ENCODE results near the gene FAM210B. TPM values are rescaled to one million over a fixed set of nuclear protein-coding genes. Genes with fewer than 3 reads are reported as not detected.

The FAM210B gene
- total and polyA plus RNA-seq, 2 experiments from 2014 or later, result 15.4 to 16.2 TPM

GRCh38 chr20:56316483-56316882, 42.3 kb upstream of the FAM210B start (continued):
- no peak for TF ChIP-seq ETS1 (IDR thresholded peaks at IDR 0.05)
- TF ChIP-seq CREB1 (CRISPR knock-in tag; IDR thresholded peaks at IDR 0.05; ENCODE audit: low read depth), result no peak

GRCh38 chr20:56322681-56323080, 36.1 kb upstream of the FAM210B start:
- Histone ChIP-seq H2AFZ (no peak overlapping the region), H3K36me3 (ENCODE audit: insufficient read depth) (peaks cover 8% of the 10 kb centered on the region; the same call in 1 of the 2 replicates), H4K20me1 (replicated peaks; ENCODE audit: insufficient read depth) (no peaks in the 10 kb centered on the region), H3K4me1 (ENCODE audit: insufficient read depth) (no peaks in the 10 kb centered on the region), H3K4me3 (no peak overlapping the region), H3K27ac (ENCODE audit: low read depth) (no peak overlapping the region), H3K79me2 (replicated peaks; ENCODE audit: insufficient read depth) (no peaks in the 10 kb centered on the region), H3K27me3 (ENCODE audit: insufficient read depth) (no peaks in the 10 kb centered on the region), H3F3A (replicated peaks; ENCODE audit: low read depth) (no peaks in the 10 kb centered on the region), H3K4me2 (no peak overlapping the region), H3K9me2 (ENCODE audit: insufficient read depth) (no peaks in the 10 kb centered on the region)
- DNase-seq (ENCODE audit: low spot score) (no peak), ATAC-seq (no peak)
- Mint-ChIP-seq H3K36me3 (ENCODE audit: low read depth) (peaks cover 36% of the 10 kb centered on the region), H3K27me3 (ENCODE audit: insufficient read depth, low read depth, poor library complexity) (peaks cover 6% of the 10 kb centered on the region), H3K27ac (no peak overlapping the region), H3K9me3 (peaks cover 97% of the 10 kb centered on the region), H3K4me3 (no peak overlapping the region), H3K4me1 (no peaks in the 10 kb centered on the region)
- TF ChIP-seq NANOG (IDR thresholded peaks at IDR 0.05; ENCODE audit: borderline replicate concordance) (no peak), ZNF114 (CRISPR knock-in tag; IDR thresholded peaks at IDR 0.05) (no peak), ZNF331 (CRISPR knock-in tag; IDR thresholded peaks at IDR 0.05; ENCODE audit: low read depth) (no peak), STAT1 (IDR thresholded peaks at IDR 0.05; ENCODE audit: unreplicated experiment) (no peak)

GRCh38 chr20:56323206-56323605, 35.6 kb upstream of the FAM210B start:
- Histone ChIP-seq H3K27ac (ENCODE audit: low read depth) (no peak overlapping the region), H3K36me3 (ENCODE audit: insufficient read depth) (peaks cover 10% of the 10 kb centered on the region; the same call in 1 of the 2 replicates), H2AFZ (no peak overlapping the region), H3K4me1 (ENCODE audit: insufficient read depth) (no peaks in the 10 kb centered on the region), H3K79me2 (replicated peaks; ENCODE audit: insufficient read depth) (no peaks in the 10 kb centered on the region), H3F3A (replicated peaks; ENCODE audit: low read depth) (no peaks in the 10 kb centered on the region), H3K4me3 (no peak overlapping the region), H3K4me2 (no peak overlapping the region), H4K20me1 (replicated peaks; ENCODE audit: insufficient read depth) (no peaks in the 10 kb centered on the region), H3K9me2 (ENCODE audit: insufficient read depth) (no peaks in the 10 kb centered on the region), H3K27me3 (ENCODE audit: insufficient read depth) (no peaks in the 10 kb centered on the region)
- ATAC-seq, result no peak
- Mint-ChIP-seq H3K27me3 (ENCODE audit: insufficient read depth, low read depth, poor library complexity) (peaks cover 6% of the 10 kb centered on the region), H3K27ac (no peak overlapping the region), H3K36me3 (ENCODE audit: low read depth) (peaks cover 36% of the 10 kb centered on the region), H3K4me1 (no peaks in the 10 kb centered on the region), H3K4me3 (no peak overlapping the region), H3K9me3 (peaks cover 96% of the 10 kb centered on the region)
- DNase-seq (ENCODE audit: low spot score), result no peak
- TF ChIP-seq EZH2 (IDR thresholded peaks at IDR 0.05; ENCODE audit: low read depth, unreplicated experiment), result no peak
- TF ChIP-seq ETS1 (IDR thresholded peaks at IDR 0.05), result no peak
- TF ChIP-seq ZNF331 (CRISPR knock-in tag; IDR thresholded peaks at IDR 0.05; ENCODE audit: low read depth), result no peak
- no peak for TF ChIP-seq CREB1 (CRISPR knock-in tag; IDR thresholded peaks at IDR 0.05; ENCODE audit: low read depth)
- TF ChIP-seq ZNF462 (CRISPR knock-in tag; IDR thresholded peaks at IDR 0.05), result no peak
- no peak for TF ChIP-seq POLR2AphosphoS5 (IDR thresholded peaks at IDR 0.05; ENCODE audit: low read depth)
- TF ChIP-seq STAT1 (IDR thresholded peaks at IDR 0.05; ENCODE audit: unreplicated experiment), result no peak
- no peak for TF ChIP-seq NANOG (IDR thresholded peaks at IDR 0.05; ENCODE audit: borderline replicate concordance)
- no peak for TF ChIP-seq EZH2phosphoT487 (IDR thresholded peaks at IDR 0.05; ENCODE audit: unreplicated experiment)
- no peak for TF ChIP-seq ZNF114 (CRISPR knock-in tag; IDR thresholded peaks at IDR 0.05)
